Neural crest cell (in vitro differentiated cells): ENCODE data around the gene FBLN5. TPM values are rescaled to one million over a fixed set of nuclear protein-coding genes. Genes with fewer than 3 reads are reported as not detected.
A peak's percentile ranks its signal among the peaks of the same experiment; 100 is the strongest.

Experiments used
- DNase-seq: peaks from one replicate; pipeline ENCODE4 v3.0.0; 2021; ENCODE audit warnings: low read depth, mixed read lengths, low spot score
- H3K27ac Mint-ChIP-seq: one replicate; pipeline ENCODE4 v1.8.0; 2021; ENCODE audit warnings: mild to moderate bottlenecking, mixed read lengths; ENCODE audit not compliant: unreplicated experiment
- H3K27me3 Mint-ChIP-seq: 2 replicates; pipeline ENCODE4 v1.8.0; 2021; ENCODE audit warnings: low read depth, mild to moderate bottlenecking, mixed read lengths
- H3K36me3 Mint-ChIP-seq: 2 replicates; pipeline ENCODE4 v1.8.0; 2021; ENCODE audit warnings: low read depth, mild to moderate bottlenecking, mixed read lengths
- H3K4me1 Mint-ChIP-seq: 2 replicates; pipeline ENCODE4 v1.8.0; 2021; ENCODE audit warnings: mixed read lengths
- H3K4me3 Mint-ChIP-seq: one replicate; pipeline ENCODE4 v1.8.0; 2021; ENCODE audit warnings: mild to moderate bottlenecking, mixed read lengths
- H3K9me3 Mint-ChIP-seq: 2 replicates; pipeline ENCODE4 v1.8.0; 2021; ENCODE audit warnings: mixed read lengths
- CTCF ChIP-seq: fragments of 200-600 bp; sonication (generic); conservative IDR thresholded peaks from 2 replicates; pipeline ENCODE4 v1.5.0; 2021; ENCODE audit warnings: antibody characterized with exemption, mild to moderate bottlenecking
- long read RNA-seq: library from polyadenylated mRNA; unstranded; transcript quantifications from one replicate; pipeline ENCODE4 v2.0.0, GENCODE V29; 2020
- total RNA-seq: library from RNA; stranded (reverse); gene quantifications from 2 replicates; pipeline ENCODE4 v1.2.1, GENCODE V29; 2021

FBLN5 gene
- total RNA-seq = 0.61 and 1.0 TPM in 2 replicates
- long read RNA-seq, partial matches to known transcripts = 1 of 1 reads
- long read RNA-seq, other reads (novel, unspliced or antisense) = 0 of 1 reads

- peaks cover 19% of the 10 kb centered on the region for H3K4me1 Mint-ChIP-seq
- DNase-seq = no peak
- TF ChIP-seq CTCF = no peak
- no peaks in the 10 kb centered on the region for H3K9me3 Mint-ChIP-seq
- H3K4me3 Mint-ChIP-seq = peak within 1 kb of the TSS; percentile 85
- no peak within 1 kb of the TSS for H3K27ac Mint-ChIP-seq
- H3K36me3 Mint-ChIP-seq = no peaks in the 10 kb centered on the region
- H3K27me3 Mint-ChIP-seq = peaks cover 56% of the 10 kb centered on the region
These were observed at the start of gene FBLN5 for GRCh38 chr14:91947475-91948184. Gene FBLN5 (minus strand): TSS chr14:91947694. CDS start chr14:91947229, 465 bp downstream.

- Mint-ChIP-seq H3K27me3 (no peaks in the 10 kb centered on the region), H3K27ac (no peak overlapping the region), H3K4me1 (no peaks in the 10 kb centered on the region), H3K36me3 (peaks cover 4% of the 10 kb centered on the region), H3K4me3 (no peak overlapping the region), H3K9me3 (no peaks in the 10 kb centered on the region)
- TF ChIP-seq CTCF = peak; percentile 70
- no peak for DNase-seq
These were observed 49.5 kb upstream of the FBLN5 start for GRCh38 chr14:91996948-91997371.

- TF ChIP-seq CTCF = no peak
- Mint-ChIP-seq H3K27me3 (no peaks in the 10 kb centered on the region), H3K9me3 (no peaks in the 10 kb centered on the region), H3K36me3 (peaks cover 30% of the 10 kb centered on the region), H3K27ac (no peak overlapping the region), H3K4me1 (no peaks in the 10 kb centered on the region), H3K4me3 (no peak overlapping the region)
- DNase-seq = no peak
These were observed 39.7 kb upstream of the FBLN5 start for GRCh38 chr14:91987192-91987591.

GRCh38 chr14:91985521-91986255 is 38.2 kb upstream of the FBLN5 start:
- no peaks in the 10 kb centered on the region for H3K27me3 Mint-ChIP-seq
- DNase-seq = no peak
- no peak overlapping the region for H3K4me3 Mint-ChIP-seq
- no peaks in the 10 kb centered on the region for H3K4me1 Mint-ChIP-seq
- no peaks in the 10 kb centered on the region for H3K9me3 Mint-ChIP-seq
- TF ChIP-seq CTCF = no peak
- no peak overlapping the region for H3K27ac Mint-ChIP-seq
- peaks cover 28% of the 10 kb centered on the region for H3K36me3 Mint-ChIP-seq

- Mint-ChIP-seq H3K9me3 (no peaks in the 10 kb centered on the region), H3K36me3 (peaks cover 28% of the 10 kb centered on the region), H3K27me3 (no peaks in the 10 kb centered on the region), H3K27ac (no peak overlapping the region), H3K4me1 (no peaks in the 10 kb centered on the region), H3K4me3 (no peak overlapping the region)
- no peak for DNase-seq
- no peak for TF ChIP-seq CTCF
These were observed 37.5 kb upstream of the FBLN5 start for GRCh38 chr14:91985008-91985407.
